GM18870 (cell line): ENCODE measurements around the gene RASAL1.

ENCODE experiments used
- ATAC-seq: cut with Tn5 transposase; IDR thresholded peaks from one replicate; pipeline ENCODE4 v1.9.1; 2021; ENCODE audit warnings: moderate library complexity; ENCODE audit not compliant: unreplicated experiment

RASAL1 gene

DNA sequence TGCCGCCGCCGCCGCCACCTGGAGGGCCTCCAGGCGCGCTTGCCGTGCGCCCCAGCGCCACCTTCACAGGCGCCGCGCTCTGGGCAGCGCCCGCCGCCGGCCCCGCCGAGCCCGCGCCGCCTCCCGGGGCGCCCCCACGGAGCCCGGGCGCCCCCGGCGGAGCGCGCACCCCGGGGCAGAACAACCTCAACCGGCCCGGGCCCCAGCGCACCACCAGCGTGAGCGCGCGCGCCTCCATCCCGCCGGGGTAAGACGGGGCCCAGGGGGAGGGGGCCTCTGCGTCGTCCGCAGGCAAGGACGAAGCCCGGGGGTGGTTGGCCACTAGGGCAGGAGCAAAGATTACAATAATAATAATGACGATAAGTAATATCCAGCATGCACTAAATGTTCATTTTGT, 57.7 kb downstream of the RASAL1 start:
- no peak for ATAC-seq

DNA sequence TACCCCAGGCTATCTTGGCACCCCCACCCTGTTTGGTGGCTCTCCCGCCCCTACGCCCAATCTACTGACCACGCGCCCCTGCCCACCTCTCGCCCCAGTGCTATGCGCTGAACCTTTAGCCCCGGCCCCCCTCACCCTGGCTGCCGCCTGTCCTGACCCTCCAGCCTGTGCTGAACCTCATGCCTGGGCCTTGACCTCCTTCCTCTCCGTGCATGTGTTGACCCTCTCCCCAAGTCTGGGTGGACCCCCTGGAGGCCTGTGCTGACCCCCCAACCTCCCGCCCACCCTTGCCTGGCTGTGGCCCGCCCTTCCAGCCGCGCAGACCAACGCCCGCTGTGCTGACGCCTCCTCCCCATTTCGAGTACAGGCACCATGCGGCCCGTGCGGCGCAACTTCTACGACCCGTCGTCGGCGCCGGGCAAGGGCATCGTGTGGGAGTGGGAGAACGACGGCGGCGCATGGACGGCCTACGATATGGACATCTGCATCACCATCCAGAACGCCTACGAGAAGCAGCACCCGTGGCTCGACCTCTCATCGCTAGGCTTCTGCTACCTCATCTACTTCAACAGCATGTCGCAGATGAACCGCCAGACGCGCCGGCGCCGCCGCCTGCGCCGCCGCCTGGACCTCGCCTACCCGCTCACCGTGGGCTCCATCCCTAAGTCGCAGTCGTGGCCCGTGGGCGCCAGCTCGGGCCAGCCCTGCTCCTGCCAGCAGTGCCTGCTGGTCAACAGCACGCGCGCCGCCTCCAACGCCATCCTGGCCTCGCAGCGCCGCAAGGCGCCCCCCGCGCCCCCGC, 58.3 kb downstream of the RASAL1 start:
- no peak for ATAC-seq

DNA sequence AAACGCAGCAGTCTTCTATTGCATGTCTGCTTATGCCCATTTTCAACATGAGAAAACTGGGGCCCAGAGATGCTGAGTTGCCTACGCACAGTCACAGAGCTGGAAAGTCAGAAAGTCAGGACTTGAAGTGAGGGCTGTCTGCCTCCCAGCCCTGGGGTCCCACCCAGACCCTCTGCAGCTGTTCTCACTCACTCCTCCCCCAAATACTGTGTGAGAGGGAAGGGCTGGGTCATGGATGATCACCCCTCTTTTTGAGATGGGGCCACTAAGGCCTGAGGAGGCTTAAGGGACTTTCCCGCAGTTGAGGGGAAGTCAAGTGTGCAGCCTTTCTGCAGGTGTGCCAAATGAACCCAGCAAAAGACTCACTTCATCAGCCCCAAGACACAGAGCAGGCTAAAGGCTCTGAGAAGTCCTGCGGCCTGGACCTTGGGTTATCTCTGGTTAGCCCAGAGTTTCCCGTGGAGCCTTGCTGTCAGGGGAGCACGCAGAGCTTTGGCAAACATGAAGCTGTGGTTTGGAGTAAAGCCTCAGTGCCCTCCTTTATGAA, 60.4 kb downstream of the RASAL1 start:
- peak; percentile 87 for ATAC-seq

DNA sequence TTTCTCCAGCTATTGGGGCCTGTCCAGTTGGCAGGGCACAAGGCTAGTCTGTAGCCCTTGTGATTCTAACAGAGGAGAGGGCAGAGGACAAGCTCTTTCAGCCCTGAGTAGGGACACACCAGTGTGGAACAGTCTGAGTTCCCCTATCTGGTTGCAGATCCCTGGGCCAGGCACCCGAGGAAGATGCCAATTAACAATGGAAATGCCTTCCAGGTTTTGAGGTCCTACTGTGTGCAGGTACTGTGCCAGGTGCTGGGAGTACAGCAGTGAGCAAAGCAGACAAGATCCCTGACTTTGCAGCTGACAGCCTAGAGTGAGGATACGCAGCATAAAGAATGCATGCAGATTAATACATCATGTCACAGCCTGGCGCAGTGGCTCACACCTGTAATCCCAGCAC, 62.0 kb downstream of the RASAL1 start:
- no peak for ATAC-seq

DNA sequence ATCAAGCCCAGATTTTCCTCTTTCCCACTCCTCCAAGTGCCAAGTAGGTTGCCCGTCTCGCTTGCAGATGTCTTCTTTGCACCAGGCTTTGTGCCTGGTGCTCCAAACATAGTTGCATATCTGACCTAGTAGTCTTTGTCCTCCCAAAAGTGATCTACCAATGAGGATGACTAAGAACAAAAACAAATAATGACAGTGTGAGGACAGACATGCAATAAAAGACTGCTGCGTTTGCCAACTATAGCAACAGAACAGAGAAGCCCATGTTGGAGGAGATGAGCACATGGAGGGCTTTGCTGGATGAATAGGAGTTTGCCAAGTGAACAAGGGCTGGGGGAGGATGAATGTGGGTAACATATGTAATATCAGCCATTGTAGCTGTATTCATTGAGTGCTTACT, 63.4 kb downstream of the RASAL1 start:
- no peak for ATAC-seq

DNA sequence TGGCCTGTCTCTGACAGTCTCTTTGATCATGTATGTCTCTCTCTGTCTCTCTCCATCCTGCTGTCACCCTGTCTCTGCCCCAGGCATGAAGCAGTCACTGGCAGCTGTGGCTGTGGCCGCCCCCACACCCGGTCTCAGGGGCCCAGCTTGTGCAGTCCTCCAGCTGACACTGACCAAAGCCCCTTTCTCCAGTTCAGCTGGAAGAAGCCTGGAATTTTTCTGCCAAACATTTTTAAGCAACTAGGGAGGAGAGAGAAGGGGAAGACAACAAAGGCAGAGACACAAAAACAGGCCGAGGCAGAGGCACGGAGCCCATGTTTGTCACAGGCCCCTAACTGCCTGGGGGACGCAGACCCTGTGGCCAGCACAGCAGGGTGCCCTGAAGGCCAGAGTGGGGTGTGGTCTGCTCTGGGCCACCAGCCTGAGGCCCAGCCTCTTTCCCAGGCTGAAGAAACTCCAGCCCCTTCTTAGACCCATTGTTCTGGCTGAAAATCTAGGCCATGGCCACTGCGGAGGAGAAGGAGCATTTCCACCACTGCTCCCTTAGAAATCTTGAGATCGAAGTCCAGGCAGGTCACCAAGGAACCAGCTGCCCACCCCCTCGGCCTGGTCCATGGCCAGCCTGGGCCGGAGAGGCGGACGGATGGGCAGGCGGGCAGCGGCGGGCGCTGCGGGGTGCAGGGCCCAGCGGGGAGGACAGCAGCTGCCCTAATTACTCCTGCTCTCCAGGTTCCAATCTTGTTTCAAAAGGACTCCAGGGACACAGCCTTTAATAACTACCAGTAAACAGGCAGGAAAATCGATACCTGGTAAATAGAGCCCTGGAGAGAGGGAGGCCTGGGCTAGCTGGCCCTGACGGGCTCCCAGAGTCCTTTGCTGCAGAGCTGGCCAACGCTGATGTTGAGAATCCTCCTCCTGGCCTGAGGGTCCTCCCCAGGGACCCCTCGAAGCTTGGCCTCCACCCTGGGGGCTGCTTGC, 64.1 kb downstream of the RASAL1 start:
- no peak for ATAC-seq

DNA sequence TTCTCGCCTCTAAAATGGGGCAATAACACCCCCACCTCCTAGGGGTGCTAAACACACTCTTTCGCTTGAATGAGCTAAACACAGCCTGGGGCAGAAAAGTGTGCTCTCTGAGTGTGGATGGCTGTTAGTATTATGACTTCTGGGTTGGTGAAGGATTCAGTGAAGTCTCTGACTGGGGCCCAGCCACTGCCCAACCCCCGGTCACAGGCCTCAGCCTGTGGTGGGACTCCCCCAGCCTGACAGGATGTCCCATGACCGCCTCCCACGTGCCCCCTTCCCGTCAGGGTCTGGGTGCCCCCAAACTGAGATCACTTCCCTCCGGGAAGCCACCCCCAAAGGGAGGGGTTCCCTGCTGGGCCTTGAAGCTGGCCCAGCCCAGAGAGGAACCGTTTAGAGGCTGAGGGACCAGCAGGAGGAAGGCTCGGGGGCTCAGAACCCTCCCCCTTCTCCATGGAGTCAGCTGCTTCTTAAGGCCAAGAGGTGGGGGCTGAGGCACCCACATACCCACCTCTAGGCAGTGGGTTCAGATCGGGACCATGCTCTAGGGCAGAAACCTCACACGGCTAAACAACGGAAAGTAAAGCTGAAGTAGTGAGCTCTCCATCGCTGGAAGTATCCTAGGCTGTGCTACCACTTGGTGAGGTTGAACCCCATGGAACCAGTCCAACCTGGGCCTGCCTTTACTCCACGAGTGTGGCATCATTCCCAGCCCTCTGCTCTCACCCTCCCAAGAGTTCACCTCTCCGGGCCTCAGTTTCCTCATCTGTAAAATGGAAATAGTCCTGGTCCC, 65.2 kb downstream of the RASAL1 start:
- no peak for ATAC-seq

DNA sequence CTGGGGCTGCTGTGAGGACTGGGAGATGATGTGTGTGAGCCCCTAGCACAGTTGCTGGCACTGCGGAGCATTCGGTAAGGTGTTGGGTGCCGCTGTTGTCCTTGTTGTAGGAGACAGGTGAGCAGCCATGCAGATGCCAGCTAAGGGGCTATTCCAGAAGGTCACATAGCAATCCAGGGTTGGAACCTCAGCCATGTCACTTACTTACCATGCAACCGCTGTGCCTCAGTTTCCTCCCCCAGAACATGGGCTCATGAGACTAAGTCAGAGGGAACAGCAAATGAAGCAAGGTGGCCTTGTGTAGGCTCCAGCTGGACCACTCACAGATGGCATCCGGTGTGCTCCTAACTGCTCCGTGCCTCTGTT, 65.8 kb downstream of the RASAL1 start:
- ATAC-seq: no peak

DNA sequence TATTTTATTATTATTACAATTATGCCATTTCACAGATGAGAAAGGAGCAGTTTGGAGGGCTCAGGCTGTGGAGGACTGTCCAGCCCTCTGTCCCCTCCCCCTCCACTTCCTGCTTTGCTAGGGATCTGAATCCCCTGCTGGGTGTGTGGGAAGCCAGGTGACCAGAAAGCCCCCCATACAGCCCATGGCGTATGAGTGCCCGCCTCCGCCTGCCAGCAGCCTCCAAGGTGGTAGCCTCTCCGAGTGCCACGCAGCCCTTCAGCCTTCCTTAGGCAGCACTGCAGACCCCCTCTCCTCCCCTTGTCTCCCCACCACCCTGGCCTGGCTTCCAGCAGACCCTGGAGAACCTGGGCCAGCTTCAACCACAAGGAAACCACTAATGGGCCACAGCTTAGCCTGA, 66.4 kb downstream of the RASAL1 start:
- no peak for ATAC-seq

DNA sequence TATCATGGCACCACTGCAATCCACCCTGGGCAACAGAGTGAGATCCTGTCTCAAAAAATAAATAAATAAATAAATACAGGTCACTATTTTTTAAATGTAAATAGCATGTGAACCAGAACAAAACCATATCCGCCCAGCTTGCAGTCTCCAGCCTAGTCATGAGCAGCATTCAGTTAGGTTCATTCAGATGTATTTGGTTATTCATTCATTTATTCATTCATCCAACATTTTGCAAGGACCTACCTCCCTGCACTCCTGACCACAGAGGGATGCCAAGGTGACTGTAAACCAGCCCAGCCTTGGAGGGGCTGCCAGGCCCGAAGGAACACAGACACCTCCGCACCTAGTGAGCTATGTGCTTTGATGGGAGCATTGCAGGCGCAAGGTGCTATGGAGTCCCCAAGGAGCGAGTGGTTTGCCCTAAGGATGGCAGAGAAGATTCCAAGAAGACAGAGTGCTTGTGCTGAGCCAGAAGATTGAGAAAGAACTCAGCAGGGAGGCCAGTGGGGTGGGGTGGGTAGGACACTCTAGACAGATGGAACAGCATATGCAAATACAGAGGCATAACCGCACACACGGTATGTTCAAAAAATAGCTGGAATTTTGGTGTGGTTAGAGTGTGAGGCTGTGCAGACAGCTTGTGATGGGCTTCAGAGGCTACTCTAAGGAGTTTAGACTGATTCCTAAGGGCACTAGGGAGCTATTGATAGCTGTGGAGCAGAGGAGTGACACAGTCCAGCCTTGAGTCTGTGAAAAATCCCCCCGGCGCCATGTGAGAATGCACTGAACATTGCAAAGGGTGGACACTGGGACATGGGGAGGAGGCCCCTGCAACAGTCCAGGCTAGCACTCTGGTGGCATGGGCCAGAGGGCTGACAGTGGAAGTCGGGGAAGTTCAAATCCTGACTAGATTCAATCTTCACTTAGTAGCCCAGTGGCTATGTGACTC, 67.3 kb downstream of the RASAL1 start:
- no peak for ATAC-seq

DNA sequence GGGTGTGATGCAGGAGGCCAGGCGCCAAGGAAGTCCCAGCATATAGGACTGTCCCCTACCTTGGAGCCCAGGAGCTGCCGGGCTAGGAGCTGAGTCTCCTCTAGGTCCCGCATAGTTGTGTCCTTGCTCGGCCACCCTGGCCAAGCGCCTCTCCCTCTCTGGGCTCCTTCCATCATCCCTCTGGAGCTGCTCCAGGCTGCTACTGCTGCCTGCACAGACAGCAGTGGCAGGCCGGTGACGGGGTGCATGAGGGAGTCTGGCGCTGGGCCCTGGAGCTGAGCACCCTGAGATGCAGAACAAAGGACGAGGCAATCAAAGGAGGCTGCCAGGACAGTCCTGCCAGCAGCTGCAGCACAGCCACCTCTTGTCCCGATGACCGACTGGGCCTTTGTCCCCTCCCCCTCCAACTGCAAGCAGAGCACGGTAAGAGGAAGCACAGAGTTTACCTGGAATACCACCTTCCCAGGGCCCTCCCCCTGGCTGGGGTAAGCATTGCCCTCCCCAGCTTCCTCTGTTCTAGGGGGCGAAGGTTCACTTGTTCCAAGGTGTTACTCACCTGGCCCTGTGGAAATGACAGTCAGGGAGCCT, 68.7 kb downstream of the RASAL1 start:
- ATAC-seq: no peak

DNA sequence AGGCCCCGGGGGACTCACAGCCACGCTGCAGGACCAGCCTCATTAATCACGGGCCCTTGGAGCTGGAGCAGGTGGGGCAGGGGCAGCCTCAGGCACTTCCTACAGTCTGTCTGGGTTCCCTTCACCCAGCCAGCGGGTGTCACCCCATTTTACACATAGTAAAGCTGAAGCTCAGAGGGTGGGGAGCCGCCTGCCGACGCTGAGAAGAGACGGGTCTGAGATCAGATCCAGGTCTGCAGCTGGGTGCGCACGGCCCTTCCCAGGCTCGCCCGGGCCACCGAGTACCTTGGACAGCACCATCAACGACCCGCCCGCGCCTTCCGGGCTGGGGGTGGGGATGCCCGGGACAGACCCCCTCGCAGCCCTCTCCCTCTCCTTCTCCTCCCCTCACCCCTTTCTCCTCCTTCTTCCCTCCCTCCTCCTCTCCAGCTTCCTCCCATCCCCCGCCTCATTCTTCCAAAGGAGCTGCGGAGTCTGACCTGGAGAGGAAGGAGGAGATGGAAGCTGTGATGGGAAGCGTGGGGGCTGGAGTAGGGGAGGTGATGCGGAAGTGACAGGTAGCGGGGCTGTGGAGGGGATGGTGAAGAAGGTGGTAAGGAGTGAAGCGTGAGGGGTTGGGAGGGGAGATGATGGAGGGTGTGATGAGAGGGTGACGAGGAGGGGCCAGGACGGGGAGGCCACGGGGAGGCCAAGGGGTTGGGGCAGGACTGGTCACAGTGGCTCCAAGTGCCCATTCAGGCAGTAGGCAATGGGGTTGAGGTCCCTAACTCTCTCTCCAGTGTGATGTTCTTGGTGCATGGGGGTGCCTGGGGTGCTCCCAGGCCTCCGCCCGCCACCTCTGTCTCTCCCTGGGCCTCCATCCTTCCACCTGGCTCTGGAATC, 70.2 kb downstream of the RASAL1 start:
- ATAC-seq: no peak

DNA sequence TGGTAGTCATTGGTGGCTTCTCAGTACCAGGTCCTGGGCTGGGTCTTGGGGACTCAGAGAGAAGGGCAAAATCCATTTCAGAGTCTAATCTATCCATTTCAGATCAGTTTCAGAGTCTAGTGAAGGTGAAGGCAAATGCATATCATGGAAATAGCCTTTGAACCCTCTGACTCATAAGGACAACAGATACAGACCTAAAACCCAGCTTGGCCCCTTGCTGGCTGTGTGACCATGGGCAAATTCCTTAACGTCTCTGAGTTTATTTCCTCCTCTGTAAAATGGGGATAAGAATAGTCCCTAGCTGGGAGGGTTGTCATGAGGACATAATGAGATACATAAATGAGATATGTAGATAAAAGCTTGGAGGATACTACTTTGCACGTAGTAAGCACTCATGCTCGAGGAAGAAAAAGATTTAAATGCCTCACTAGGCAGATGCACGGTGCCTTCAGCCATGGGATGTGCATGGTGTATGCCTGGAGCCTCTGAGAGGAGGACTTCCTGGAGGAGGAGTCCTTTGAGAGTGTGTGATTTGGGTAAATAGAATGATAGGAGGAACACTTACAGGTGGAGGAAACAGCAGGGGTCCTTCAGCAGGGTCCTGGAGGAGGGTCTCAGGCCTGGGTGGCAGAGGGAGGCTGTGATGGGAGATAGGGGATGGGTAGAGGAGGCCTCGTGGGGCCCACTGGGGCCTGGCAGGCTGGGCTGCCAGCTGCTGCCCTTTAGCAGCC, 71.0 kb downstream of the RASAL1 start:
- ATAC-seq: no peak

DNA sequence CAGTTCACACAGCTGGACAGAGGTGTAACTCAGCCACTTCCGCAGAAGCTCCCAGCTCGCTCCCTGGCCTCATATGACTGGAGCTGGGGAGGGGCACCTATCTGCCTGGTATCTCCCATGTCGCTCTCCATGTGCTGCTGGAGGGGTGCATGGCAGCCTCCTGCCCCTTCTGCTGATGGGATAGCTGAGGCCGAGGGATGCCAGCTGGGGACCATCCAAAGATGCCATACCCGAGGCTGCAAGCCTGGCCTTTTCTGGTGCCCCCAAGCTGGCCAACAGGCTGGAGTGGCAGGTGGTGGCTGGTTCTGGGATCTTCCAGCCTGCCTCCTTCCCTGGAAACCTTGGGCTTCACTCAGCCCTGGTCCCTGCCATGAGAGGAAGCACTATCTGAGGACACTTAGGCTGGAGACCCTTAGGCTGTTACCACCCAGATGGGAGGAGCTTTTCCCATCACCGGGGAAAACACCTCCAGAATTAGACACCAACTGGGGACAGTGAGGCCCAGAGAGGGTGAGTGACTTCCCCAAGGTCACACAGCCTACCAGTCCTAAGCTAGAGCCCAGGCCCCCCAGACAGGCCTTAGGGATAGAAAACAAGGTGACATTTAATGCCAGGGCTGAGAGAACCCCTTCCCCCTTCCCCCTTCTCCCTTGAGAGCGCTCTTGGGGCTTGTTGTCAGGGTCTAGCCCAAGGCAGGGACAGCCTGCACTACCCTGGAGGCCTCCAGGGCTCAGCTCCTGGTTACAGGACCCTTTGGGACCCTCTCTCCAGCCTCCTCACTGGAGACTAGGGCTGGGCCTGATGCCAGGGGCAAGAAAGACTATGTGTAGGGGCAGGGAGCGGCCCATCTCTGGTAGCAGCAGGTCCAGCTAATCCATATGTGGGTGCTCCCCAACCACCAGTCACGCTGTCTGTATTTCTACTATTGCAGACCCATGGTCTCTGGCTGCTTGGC, 71.9 kb downstream of the RASAL1 start:
- ATAC-seq: no peak

DNA sequence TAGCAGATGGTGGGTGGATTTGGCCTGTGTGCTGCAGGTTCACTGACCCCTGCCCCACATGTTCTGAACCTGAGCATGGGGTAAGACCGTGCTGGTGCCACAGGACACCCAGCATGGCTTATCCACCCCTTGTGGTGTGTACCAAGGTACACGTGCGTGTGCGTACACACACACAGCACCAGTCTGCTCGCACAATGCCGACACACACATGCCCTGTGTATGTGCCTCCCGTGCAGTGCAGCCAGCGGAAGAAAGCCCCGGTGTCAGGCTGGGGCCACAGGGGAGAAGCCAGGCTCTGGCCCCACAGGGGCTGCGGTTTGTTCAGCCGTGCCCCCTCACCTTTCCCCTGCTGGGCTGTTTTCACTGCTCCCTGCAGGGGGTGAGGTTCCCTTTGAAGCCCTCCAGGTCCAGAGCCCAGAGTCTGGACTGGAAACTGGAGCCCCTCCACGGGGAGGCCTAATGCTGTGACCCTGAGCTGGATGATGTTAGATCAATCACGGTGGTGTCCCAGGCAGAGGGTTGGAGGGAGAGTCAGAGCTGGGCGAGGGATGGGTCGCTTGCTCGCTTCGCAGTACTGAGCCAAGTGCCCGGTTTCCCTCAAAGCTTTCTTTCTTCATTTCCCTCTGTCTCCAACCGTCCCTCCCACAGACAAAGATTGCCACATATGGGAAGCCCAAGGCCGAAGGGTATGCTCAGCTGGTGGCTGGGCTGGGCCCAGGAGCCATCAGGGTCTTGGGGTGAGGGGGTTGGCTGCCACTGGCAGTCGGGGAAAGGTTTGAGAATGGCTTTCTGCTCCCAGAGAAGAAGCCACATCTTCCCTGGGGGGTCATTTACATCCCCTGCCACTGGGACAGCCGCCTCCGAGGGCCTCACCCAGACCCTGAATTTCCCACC, 72.8 kb downstream of the RASAL1 start:
- ATAC-seq: no peak
